ENCODE results near the gene INPP5E.

DNA sequence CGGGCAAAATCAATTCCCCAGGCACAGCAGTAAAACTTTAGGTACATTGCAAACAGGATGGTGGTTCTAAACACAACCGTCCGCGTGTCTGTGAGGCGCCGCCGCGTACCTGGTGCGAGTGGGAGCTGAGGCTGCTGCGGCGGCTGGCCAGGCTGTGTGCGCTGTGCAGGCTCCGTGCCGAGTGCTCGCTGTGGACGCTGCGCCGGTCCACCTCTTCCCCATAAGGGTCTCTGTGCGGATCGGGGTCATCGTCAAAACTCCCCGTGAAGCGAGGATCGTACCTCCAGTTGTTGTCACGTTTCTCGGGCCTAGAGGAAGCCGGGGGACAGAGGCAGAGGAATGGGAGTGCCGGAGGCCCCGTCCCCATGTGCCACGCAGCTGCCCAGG lies 26.5 kb upstream of the INPP5E start:
- TF ChIP-seq EZH2 (optimal IDR thresholded peaks at IDR 0.05; ENCODE audit: low read depth, low read length) (no peak), EZH2phosphoT487 (IDR thresholded peaks at IDR 0.05; ENCODE audit: low read length) (no peak)

Data from MM.1S (cell line).